Mammary epithelial cell (primary cell): ENCODE results near the gene E2F4.

Experiments used
- EZH2 ChIP-seq: IDR thresholded peaks from 2 replicates; pipeline ENCODE4 v1.6.1; 2012; ENCODE audit warnings: low read length, inconsistent platforms, borderline replicate concordance
- TF ChIP-seq, protein P1 (sequence below), 2 donors: IDR thresholded peaks in 1 of 2; conservative IDR thresholded peaks in 1 of 2; 2 replicates each; pipeline ENCODE4 v1.5.1; 2011 to 2012; ENCODE audit warnings: inconsistent platforms in 2 of 2, low read length in 2 of 2, mild to moderate bottlenecking in 2 of 2, control low read depth in 1 of 2, low read depth in 1 of 2; ENCODE audit not compliant: insufficient read depth in 1 of 2; ENCODE audit errors: extremely low read depth in 1 of 2

DNA sequence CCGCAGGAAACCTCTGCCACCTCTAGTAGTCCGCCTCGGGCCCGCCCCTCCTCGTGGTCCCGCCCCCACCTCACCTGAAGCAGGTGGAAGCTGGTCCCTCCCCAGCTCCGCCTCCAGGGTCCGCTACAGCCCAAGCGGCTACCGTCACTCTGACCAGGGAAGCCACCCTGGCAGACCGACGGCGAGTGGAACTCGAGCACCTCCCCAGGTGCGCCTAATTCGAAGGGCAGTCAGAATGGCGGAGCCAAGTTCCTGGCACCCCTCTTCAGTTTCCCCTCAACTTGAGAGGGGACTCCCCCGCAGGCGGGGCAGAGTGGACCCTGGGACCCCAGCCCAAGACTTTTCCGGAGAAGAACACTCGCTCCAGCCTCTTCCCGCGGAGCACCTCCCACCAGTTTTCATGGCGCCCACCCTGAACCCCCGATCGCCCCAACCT lies 54.8 kb downstream of the E2F4 start:
- no peak for TF ChIP-seq EZH2
- TF ChIP-seq, protein P1, sequence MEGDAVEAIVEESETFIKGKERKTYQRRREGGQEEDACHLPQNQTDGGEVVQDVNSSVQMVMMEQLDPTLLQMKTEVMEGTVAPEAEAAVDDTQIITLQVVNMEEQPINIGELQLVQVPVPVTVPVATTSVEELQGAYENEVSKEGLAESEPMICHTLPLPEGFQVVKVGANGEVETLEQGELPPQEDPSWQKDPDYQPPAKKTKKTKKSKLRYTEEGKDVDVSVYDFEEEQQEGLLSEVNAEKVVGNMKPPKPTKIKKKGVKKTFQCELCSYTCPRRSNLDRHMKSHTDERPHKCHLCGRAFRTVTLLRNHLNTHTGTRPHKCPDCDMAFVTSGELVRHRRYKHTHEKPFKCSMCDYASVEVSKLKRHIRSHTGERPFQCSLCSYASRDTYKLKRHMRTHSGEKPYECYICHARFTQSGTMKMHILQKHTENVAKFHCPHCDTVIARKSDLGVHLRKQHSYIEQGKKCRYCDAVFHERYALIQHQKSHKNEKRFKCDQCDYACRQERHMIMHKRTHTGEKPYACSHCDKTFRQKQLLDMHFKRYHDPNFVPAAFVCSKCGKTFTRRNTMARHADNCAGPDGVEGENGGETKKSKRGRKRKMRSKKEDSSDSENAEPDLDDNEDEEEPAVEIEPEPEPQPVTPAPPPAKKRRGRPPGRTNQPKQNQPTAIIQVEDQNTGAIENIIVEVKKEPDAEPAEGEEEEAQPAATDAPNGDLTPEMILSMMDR (conservative IDR thresholded peaks at IDR 0.05 in 1 of 2, IDR thresholded peaks at IDR 0.05 in 1 of 2; ENCODE audit: extremely low read depth in 1 of 2, insufficient read depth in 1 of 2, low read depth in 1 of 2, low read length in 2 of 2), result peak in 1 of 2 donors; percentile 27
